Measurements from ENCODE around the gene MRPL45. TPM values are rescaled to one million over a fixed set of nuclear protein-coding genes. Genes with fewer than 3 reads are reported as not detected.

Gene MRPL45
- total RNA-seq, 1 donor from 2014 or later: 46.3 TPM

- no peak overlapping the region for H3K4me3 Mint-ChIP-seq (ENCODE audit: low read depth)
- H3K27ac Mint-ChIP-seq: no peak overlapping the region
- no peak for TF ChIP-seq CTCF (IDR thresholded peaks at IDR 0.05; ENCODE audit: unreplicated experiment)
- peaks cover under 1% of the 10 kb centered on the region for H3K4me1 Mint-ChIP-seq (ENCODE audit: low read depth)
- no peaks in the 10 kb centered on the region for H3K9me3 Mint-ChIP-seq (ENCODE audit: low read depth)
- H3K36me3 Mint-ChIP-seq (ENCODE audit: insufficient read depth): no peaks in the 10 kb centered on the region
- DNase-seq (ENCODE audit: low spot score, unreplicated experiment): no peak
- H3K27me3 Mint-ChIP-seq: peaks cover 38% of the 10 kb centered on the region
These were observed 34.0 kb downstream of the MRPL45 start for GRCh38 chr17:38330941-38331411.

- no peak for TF ChIP-seq CTCF (IDR thresholded peaks at IDR 0.05; ENCODE audit: unreplicated experiment)
- Mint-ChIP-seq H3K27ac (no peak overlapping the region), H3K4me1 (ENCODE audit: low read depth) (no peaks in the 10 kb centered on the region), H3K27me3 (peaks cover 34% of the 10 kb centered on the region), H3K36me3 (ENCODE audit: insufficient read depth) (no peaks in the 10 kb centered on the region), H3K4me3 (ENCODE audit: low read depth) (no peak overlapping the region), H3K9me3 (ENCODE audit: low read depth) (no peaks in the 10 kb centered on the region)
- DNase-seq (ENCODE audit: low spot score, unreplicated experiment): no peak
These were observed 35.8 kb downstream of the MRPL45 start for GRCh38 chr17:38332735-38333134.

DNA sequence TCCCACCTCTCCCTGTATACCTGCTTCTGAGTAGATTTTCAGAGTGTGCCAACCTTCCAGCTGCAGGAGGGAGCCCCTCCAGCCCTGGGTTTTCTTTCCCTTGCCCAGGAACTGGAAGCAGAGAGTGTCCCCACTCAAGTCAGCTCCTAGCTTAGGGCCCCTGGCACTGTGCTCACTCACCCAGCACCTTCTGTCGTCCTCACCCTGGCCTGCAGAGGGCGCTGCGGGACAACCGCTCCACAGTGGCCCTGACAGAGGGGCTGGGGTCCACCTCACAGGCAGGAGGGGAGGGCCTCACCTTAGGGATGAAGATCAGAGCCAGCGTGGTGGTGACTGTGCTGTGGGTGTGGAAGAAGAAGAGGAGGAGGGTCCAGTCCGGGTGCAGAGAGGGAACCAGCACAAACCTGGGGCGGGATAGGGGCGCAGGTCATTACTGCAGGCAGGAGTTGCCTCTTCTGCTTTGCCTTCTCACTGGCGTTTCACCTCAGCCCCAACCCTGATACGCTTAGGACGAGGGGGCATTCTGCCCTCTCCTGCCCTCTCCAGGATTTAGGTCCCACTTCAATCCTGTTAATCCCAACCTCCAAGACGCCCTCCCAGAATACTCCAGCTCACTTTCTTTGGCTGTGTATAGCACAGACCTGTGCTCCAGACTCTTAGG is 36.8 kb downstream of the MRPL45 start:
- no peaks in the 10 kb centered on the region for H3K36me3 Mint-ChIP-seq (ENCODE audit: insufficient read depth)
- no peaks in the 10 kb centered on the region for H3K9me3 Mint-ChIP-seq (ENCODE audit: low read depth)
- H3K27ac Mint-ChIP-seq: no peak overlapping the region
- no peak overlapping the region for H3K4me3 Mint-ChIP-seq (ENCODE audit: low read depth)
- no peaks in the 10 kb centered on the region for H3K4me1 Mint-ChIP-seq (ENCODE audit: low read depth)
- peak; percentile 69 for TF ChIP-seq CTCF (IDR thresholded peaks at IDR 0.05; ENCODE audit: unreplicated experiment)
- H3K27me3 Mint-ChIP-seq: peaks cover 32% of the 10 kb centered on the region
- peak; percentile 56 for DNase-seq (ENCODE audit: low spot score, unreplicated experiment)

- DNase-seq (ENCODE audit: low spot score, unreplicated experiment): no peak
- no peaks in the 10 kb centered on the region for H3K9me3 Mint-ChIP-seq (ENCODE audit: low read depth)
- TF ChIP-seq CTCF (IDR thresholded peaks at IDR 0.05; ENCODE audit: unreplicated experiment): no peak
- H3K4me3 Mint-ChIP-seq (ENCODE audit: low read depth): no peak overlapping the region
- H3K36me3 Mint-ChIP-seq (ENCODE audit: insufficient read depth): no peaks in the 10 kb centered on the region
- H3K27me3 Mint-ChIP-seq: peaks cover 32% of the 10 kb centered on the region
- no peak overlapping the region for H3K27ac Mint-ChIP-seq
- H3K4me1 Mint-ChIP-seq (ENCODE audit: low read depth): no peaks in the 10 kb centered on the region
These were observed 37.8 kb downstream of the MRPL45 start for GRCh38 chr17:38334480-38335364.

DNA sequence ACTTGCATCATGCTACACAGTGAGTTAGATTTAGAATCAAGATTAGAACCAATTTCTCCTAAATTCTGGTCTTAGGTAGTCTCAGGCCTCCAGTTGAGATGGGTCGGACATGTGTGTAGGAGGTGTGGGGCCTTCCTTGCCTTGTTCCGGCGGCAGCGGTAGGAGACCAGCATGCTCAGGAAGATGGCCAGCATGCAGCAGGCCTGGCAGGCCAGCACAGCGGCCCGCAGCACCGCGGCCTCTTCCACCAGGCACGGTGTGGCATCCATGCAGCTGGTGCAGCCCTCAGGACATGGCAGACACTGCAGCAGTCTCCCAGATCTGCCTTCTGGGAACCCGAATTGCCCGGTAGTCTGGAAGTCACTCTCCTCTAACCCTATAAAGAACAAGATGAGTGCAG is 39.9 kb downstream of the MRPL45 start:
- Mint-ChIP-seq H3K36me3 (ENCODE audit: insufficient read depth) (no peaks in the 10 kb centered on the region), H3K4me1 (ENCODE audit: low read depth) (no peaks in the 10 kb centered on the region), H3K27ac (no peak overlapping the region), H3K27me3 (peaks cover 34% of the 10 kb centered on the region), H3K4me3 (ENCODE audit: low read depth) (no peak overlapping the region), H3K9me3 (ENCODE audit: low read depth) (no peaks in the 10 kb centered on the region)
- no peak for DNase-seq (ENCODE audit: low spot score, unreplicated experiment)
- TF ChIP-seq CTCF (IDR thresholded peaks at IDR 0.05; ENCODE audit: unreplicated experiment): no peak

All from progenitor cell of endocrine pancreas (in vitro differentiated cells).